Keratinocyte (primary cell): ENCODE measurements around the gene DGKH. TPM values are rescaled to one million over a fixed set of nuclear protein-coding genes. Genes with fewer than 3 reads are reported as not detected.

Experiments used
- DNase-seq: peaks from one replicate; pipeline ENCODE4 v3.0.0-alpha.2; 2011; ENCODE audit warnings: low read depth, missing footprints, low spot score
- FAIRE-seq: peaks from 2 replicates; lab custom pipeline; 2011; peaks lifted over from hg19 to GRCh38; lab: Jason Lieb, UNC
- H2AFZ ChIP-seq: 2 replicates; pipeline ENCODE4 v1.6.0; 2012; ENCODE audit warnings: low read length, control low read depth, inconsistent platforms; ENCODE audit not compliant: control insufficient read depth
- H3K27ac ChIP-seq: 2 replicates; pipeline ENCODE4 v1.5.1; 2011; ENCODE audit warnings: low read length; ENCODE audit not compliant: control insufficient read depth, insufficient read depth
- H3K27me3 ChIP-seq: 3 replicates; pipeline ENCODE4 v1.6.0; 2011; ENCODE audit warnings: low read length; ENCODE audit not compliant: control insufficient read depth, insufficient read depth; ENCODE audit errors: extremely low read depth
- H3K36me3 ChIP-seq, 2 experiments: 2 replicates in 1 of 2; 3 replicates in 1 of 2; pipeline ENCODE4 v1.5.1; 2011; ENCODE audit warnings: low read length in 2 of 2, mild to moderate bottlenecking in 1 of 2; ENCODE audit not compliant: control insufficient read depth in 2 of 2, insufficient read depth in 2 of 2; ENCODE audit errors: extremely low read depth in 1 of 2
- H3K4me1 ChIP-seq: 3 replicates; pipeline ENCODE4 v1.5.1; 2011; ENCODE audit warnings: low read length; ENCODE audit not compliant: control insufficient read depth, insufficient read depth; ENCODE audit errors: extremely low read depth
- H3K4me2 ChIP-seq: 3 replicates; pipeline ENCODE4 v1.6.0; 2011; ENCODE audit warnings: low read depth, low read length; ENCODE audit not compliant: control insufficient read depth, insufficient read depth; ENCODE audit errors: extremely low read depth
- H3K4me3 ChIP-seq, 3 experiments: fragments of 200-600 bp in 1 of 3; sonication (generic) in 1 of 3; 2 replicates in 2 of 3; 3 replicates in 1 of 3; pipeline ENCODE4 v1.5.1; 2011 to 2016; ENCODE audit warnings: low read length in 3 of 3, mild to moderate bottlenecking in 3 of 3, control low read depth in 2 of 3, inconsistent platforms in 1 of 3, low read depth in 1 of 3, mixed read lengths in 1 of 3, mixed run types in 1 of 3, moderate library complexity in 1 of 3; ENCODE audit not compliant: control insufficient read depth in 2 of 3, insufficient read depth in 2 of 3; ENCODE audit errors: extremely low read depth in 1 of 3
- H3K79me2 ChIP-seq: 2 replicates; pipeline ENCODE4 v1.6.0; 2012; ENCODE audit warnings: low read length; ENCODE audit not compliant: control insufficient read depth, insufficient read depth
- H3K9ac ChIP-seq: 3 replicates; pipeline ENCODE4 v1.6.0; 2011; ENCODE audit warnings: low read length; ENCODE audit not compliant: control insufficient read depth, insufficient read depth; ENCODE audit errors: extremely low read depth
- H3K9me1 ChIP-seq: 3 replicates; pipeline ENCODE4 v1.6.0; 2011; ENCODE audit warnings: low read length; ENCODE audit not compliant: control insufficient read depth, insufficient read depth; ENCODE audit errors: extremely low read depth
- H3K9me3 ChIP-seq: 2 replicates; pipeline ENCODE4 v1.5.1; 2012; ENCODE audit warnings: low read depth, low read length; ENCODE audit not compliant: control insufficient read depth
- H4K20me1 ChIP-seq: 3 replicates; pipeline ENCODE4 v1.6.0; 2011; ENCODE audit warnings: low read length; ENCODE audit not compliant: control insufficient read depth, insufficient read depth; ENCODE audit errors: extremely low read depth
- EZH2 ChIP-seq: IDR thresholded peaks from one replicate; pipeline ENCODE4 v1.6.1; 2012; ENCODE audit warnings: inconsistent platforms, mild to moderate bottlenecking, low read length, moderate library complexity
- dilution Hi-C: fragments of 300-500 bp; cut with MboI; formaldehyde crosslinking; loops from one replicate; pipeline ENCODE4 v1.7.0; 2020; ENCODE audit warnings: low sequenced_read_pairs; ENCODE audit not compliant: extremely low pct_ligation_motif_present
- polyA plus RNA-seq, 5 experiments: library from polyadenylated mRNA; depleted of rRNA in 3 of 5; stranded (reverse) in 3 of 5; stranded (forward) in 1 of 5; unstranded in 1 of 5; fragments of >200 nt; gene quantifications; 1 replicate in 1 of 5; 2 replicates in 3 of 5; 3 replicates in 1 of 5; pipeline versions ENCODE4 v1.2.1 to v1.2.3, GENCODE V29; 2011 to 2012; ENCODE audit warnings: missing spikeins in 2 of 5, low read depth in 1 of 5, low replicate concordance in 1 of 5
- TF ChIP-seq, protein P1 (sequence below), 3 experiments: IDR thresholded peaks in 1 of 3; conservative IDR thresholded peaks in 1 of 3; optimal IDR thresholded peaks in 1 of 3; 2 replicates in 2 of 3; 3 replicates in 1 of 3; pipeline versions ENCODE3 to v1.5.1; 2011; ENCODE audit warnings: low read length in 3 of 3, mild to moderate bottlenecking in 3 of 3, moderate library complexity in 2 of 3, control low read depth in 1 of 3, inconsistent platforms in 1 of 3; ENCODE audit not compliant: insufficient read depth in 2 of 3; ENCODE audit errors: extremely low read depth in 1 of 3

Gene DGKH
- polyA plus RNA-seq, 1 donor (not counting 4 experiments of a cell fraction or from before 2014, with no cell fraction given), result 12.8 TPM

DNA sequence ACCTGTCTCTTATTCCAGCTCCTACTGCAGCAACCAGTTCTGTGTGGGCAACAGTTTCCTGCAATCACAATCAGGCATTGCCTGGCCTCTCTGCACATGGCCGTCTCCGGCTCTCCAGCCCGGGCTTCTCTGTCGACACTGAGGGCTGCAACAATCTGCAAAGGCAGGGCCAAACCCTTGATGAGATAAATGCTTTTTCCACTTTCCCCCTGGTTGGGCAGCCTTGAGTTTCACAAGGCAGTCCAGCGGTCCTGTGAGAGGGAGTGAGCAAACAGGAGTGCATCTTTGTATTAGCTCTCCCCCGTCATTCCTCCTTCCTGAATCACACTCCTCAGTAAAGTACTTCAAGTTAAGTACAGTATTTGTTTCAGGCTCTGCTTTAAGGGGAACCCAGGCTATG is 46.9 kb upstream of the DGKH start:
- FAIRE-seq, result no peak
- no peaks in the 10 kb centered on the region for H3K36me3 ChIP-seq
- H3K9ac ChIP-seq, result no peak overlapping the region
- peaks cover 2% of the 10 kb centered on the region for H3K4me1 ChIP-seq
- no peaks in the 10 kb centered on the region for H3K27me3 ChIP-seq
- no peaks in the 10 kb centered on the region for H3K9me3 ChIP-seq
- H4K20me1 ChIP-seq, result no peaks in the 10 kb centered on the region
- TF ChIP-seq, protein P1, sequence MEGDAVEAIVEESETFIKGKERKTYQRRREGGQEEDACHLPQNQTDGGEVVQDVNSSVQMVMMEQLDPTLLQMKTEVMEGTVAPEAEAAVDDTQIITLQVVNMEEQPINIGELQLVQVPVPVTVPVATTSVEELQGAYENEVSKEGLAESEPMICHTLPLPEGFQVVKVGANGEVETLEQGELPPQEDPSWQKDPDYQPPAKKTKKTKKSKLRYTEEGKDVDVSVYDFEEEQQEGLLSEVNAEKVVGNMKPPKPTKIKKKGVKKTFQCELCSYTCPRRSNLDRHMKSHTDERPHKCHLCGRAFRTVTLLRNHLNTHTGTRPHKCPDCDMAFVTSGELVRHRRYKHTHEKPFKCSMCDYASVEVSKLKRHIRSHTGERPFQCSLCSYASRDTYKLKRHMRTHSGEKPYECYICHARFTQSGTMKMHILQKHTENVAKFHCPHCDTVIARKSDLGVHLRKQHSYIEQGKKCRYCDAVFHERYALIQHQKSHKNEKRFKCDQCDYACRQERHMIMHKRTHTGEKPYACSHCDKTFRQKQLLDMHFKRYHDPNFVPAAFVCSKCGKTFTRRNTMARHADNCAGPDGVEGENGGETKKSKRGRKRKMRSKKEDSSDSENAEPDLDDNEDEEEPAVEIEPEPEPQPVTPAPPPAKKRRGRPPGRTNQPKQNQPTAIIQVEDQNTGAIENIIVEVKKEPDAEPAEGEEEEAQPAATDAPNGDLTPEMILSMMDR (optimal IDR thresholded peaks at IDR 0.05 in 1 of 3, IDR thresholded peaks at IDR 0.05 in 1 of 3, conservative IDR thresholded peaks at IDR 0.05 in 1 of 3; ENCODE audit: extremely low read depth in 1 of 3, insufficient read depth in 2 of 3, low read length in 3 of 3), result no peak
- TF ChIP-seq EZH2, result no peak
- H3K27ac ChIP-seq, result no peak overlapping the region
- no peak overlapping the region for H3K4me2 ChIP-seq
- H2AFZ ChIP-seq, result no peak overlapping the region
- H3K9me1 ChIP-seq, result no peaks in the 10 kb centered on the region
- H3K4me3 ChIP-seq, result no peak overlapping the region
- dilution Hi-C loops, result no loop called here
- DNase-seq, result no peak
- no peaks in the 10 kb centered on the region for H3K79me2 ChIP-seq

- FAIRE-seq (no peak), DNase-seq (no peak)
- H3K27me3 ChIP-seq, result no peaks in the 10 kb centered on the region
- no peak for TF ChIP-seq EZH2
- TF ChIP-seq, protein P1 (optimal IDR thresholded peaks at IDR 0.05 in 1 of 3, IDR thresholded peaks at IDR 0.05 in 1 of 3, conservative IDR thresholded peaks at IDR 0.05 in 1 of 3; ENCODE audit: extremely low read depth in 1 of 3, insufficient read depth in 2 of 3, low read length in 3 of 3), result no peak
- H4K20me1 ChIP-seq, result no peaks in the 10 kb centered on the region
- no peak overlapping the region for H3K4me3 ChIP-seq
- H3K4me1 ChIP-seq, result peaks cover 2% of the 10 kb centered on the region
- H3K36me3 ChIP-seq, result no peaks in the 10 kb centered on the region
- no peak overlapping the region for H2AFZ ChIP-seq
- H3K9ac ChIP-seq, result no peak overlapping the region
- H3K9me3 ChIP-seq, result no peaks in the 10 kb centered on the region
- dilution Hi-C loops, result no loop called here
- no peak overlapping the region for H3K4me2 ChIP-seq
- no peaks in the 10 kb centered on the region for H3K79me2 ChIP-seq
- H3K27ac ChIP-seq, result no peak overlapping the region
- H3K9me1 ChIP-seq, result no peaks in the 10 kb centered on the region
Observed at GRCh38 chr13:42002066-42002465, 46.4 kb upstream of the DGKH start.
